SU-DHL-6 (cell line): ENCODE data around the gene LHPP.

ENCODE experiments used
- CTCF ChIP-seq: fragments of 200-600 bp; sonication (generic); IDR thresholded peaks from one replicate; pipeline ENCODE4 v1.5.1; 2017; ENCODE audit warnings: antibody characterized with exemption, mild to moderate bottlenecking, low read length, moderate library complexity; ENCODE audit not compliant: insufficient read depth, poor library complexity, severe bottlenecking
- EZH2phosphoT487 ChIP-seq: fragments of 200-600 bp; sonication (generic), shearing (Covaris generic); conservative IDR thresholded peaks from 2 replicates; pipeline ENCODE4 v1.6.1; 2018; ENCODE audit warnings: mild to moderate bottlenecking, antibody characterized with exemption, low read length, moderate library complexity, mixed read lengths

GRCh38 chr10:124478515-124478914 is 16.9 kb downstream of the LHPP start:
- no peak for TF ChIP-seq CTCF
- TF ChIP-seq EZH2phosphoT487: no peak
